Endothelial cell of umbilical vein (primary cell): ENCODE data around the gene RBM25. TPM values are rescaled to one million over a fixed set of nuclear protein-coding genes. Genes with fewer than 3 reads are reported as not detected.

Source experiments
- BruUV-seq: library from RNA; stranded (reverse); fragments of 400-500 nt; replicated peaks from 2 replicates; lab custom pipeline; 2021; lab: Mats Ljungman, UMichigan
- CTCF ChIA-PET: fragments of 300-600, 350-600 bp; sonication (Branson Sonifier 250); formaldehyde crosslinking; loops from one replicate; lab custom pipeline; 2021; ENCODE audit warnings: antibody characterized with exemption, inconsistent platforms; lab: Charles Lee
- POLR2A ChIA-PET: fragments of 300-600, 350-600 bp; sonication (Branson Sonifier 250); formaldehyde crosslinking; loops from one replicate; lab custom pipeline; 2021; ENCODE audit warnings: antibody characterized with exemption, inconsistent platforms; lab: Charles Lee
- DNase-seq: peaks from one replicate; pipeline ENCODE4 v3.0.0-alpha.2; 2011; ENCODE audit warnings: low read depth, low spot score
- FAIRE-seq: peaks from 2 replicates; lab custom pipeline; 2011; peaks lifted over from hg19 to GRCh38; lab: Jason Lieb, UNC
- H2AFZ ChIP-seq: 2 replicates; pipeline ENCODE4 v1.6.0; 2012; ENCODE audit warnings: low read depth, low read length, control low read depth, inconsistent platforms
- H3K27ac ChIP-seq: 2 replicates; pipeline ENCODE4 v1.5.1; 2011; ENCODE audit warnings: low read depth, mild to moderate bottlenecking, control low read depth, low read length, moderate library complexity; ENCODE audit not compliant: insufficient read depth
- H3K27me3 ChIP-seq, 2 experiments: 2 replicates each; pipeline versions ENCODE4 v1.6.0 to v1.6.1; 2011; ENCODE audit warnings: low read length in 2 of 2, mixed read lengths in 1 of 2; ENCODE audit not compliant: control insufficient read depth in 2 of 2, insufficient read depth in 2 of 2
- H3K36me3 ChIP-seq, 2 experiments: 2 replicates in 1 of 2; 3 replicates in 1 of 2; pipeline ENCODE4 v1.5.1; 2011; ENCODE audit warnings: low read length in 2 of 2, mild to moderate bottlenecking in 1 of 2, moderate library complexity in 1 of 2; ENCODE audit not compliant: control insufficient read depth in 2 of 2, insufficient read depth in 2 of 2; ENCODE audit errors: extremely low read depth in 1 of 2
- H3K4me1 ChIP-seq: 3 replicates; pipeline ENCODE4 v1.5.1; 2011; ENCODE audit warnings: mild to moderate bottlenecking, low read length; ENCODE audit not compliant: control insufficient read depth, insufficient read depth; ENCODE audit errors: extremely low read depth
- H3K4me2 ChIP-seq: 2 replicates; pipeline ENCODE4 v1.6.1; 2011; ENCODE audit warnings: low read length, control low read depth, mixed read lengths; ENCODE audit not compliant: insufficient read depth
- H3K4me3 ChIP-seq, 3 experiments: fragments of 200-600 bp in 1 of 3; sonication (generic), shearing (Covaris generic) in 1 of 3; replicated peaks in 1 of 3; 2 replicates each; pipeline ENCODE4 v1.5.1; 2011 to 2016; ENCODE audit warnings: control low read depth in 3 of 3, low read length in 3 of 3, mild to moderate bottlenecking in 2 of 3, inconsistent platforms in 1 of 3, low read depth in 1 of 3, moderate library complexity in 1 of 3; ENCODE audit not compliant: insufficient read depth in 1 of 3
- H3K79me2 ChIP-seq: 2 replicates; pipeline ENCODE4 v1.6.0; 2012; ENCODE audit warnings: low read length, inconsistent platforms; ENCODE audit not compliant: control insufficient read depth, insufficient read depth
- H3K9ac ChIP-seq: replicated peaks from 2 replicates; pipeline ENCODE3; 2011; ENCODE audit warnings: low read length, control low read depth; ENCODE audit not compliant: insufficient read depth; ENCODE audit errors: extremely low read depth
- H3K9me1 ChIP-seq: replicated peaks from 3 replicates; pipeline ENCODE4 v1.6.0; 2011; ENCODE audit warnings: mild to moderate bottlenecking, low read length; ENCODE audit not compliant: control insufficient read depth, insufficient read depth; ENCODE audit errors: extremely low read depth
- H3K9me3 ChIP-seq: replicated peaks from 2 replicates; pipeline ENCODE4 v1.5.1; 2012; ENCODE audit warnings: low read length, inconsistent platforms; ENCODE audit not compliant: control insufficient read depth, insufficient read depth
- H4K20me1 ChIP-seq: replicated peaks from 2 replicates; pipeline ENCODE3; 2011; ENCODE audit warnings: mild to moderate bottlenecking, low read length; ENCODE audit not compliant: control insufficient read depth, insufficient read depth; ENCODE audit errors: extremely low read depth
- CTCF ChIP-seq, 2 donors: IDR thresholded peaks; 1 replicate in 1 of 2; 2 replicates in 1 of 2; pipeline ENCODE4 v1.5.1; 2011; ENCODE audit warnings: low read length in 2 of 2, mild to moderate bottlenecking in 2 of 2, moderate library complexity in 2 of 2, control low read depth in 1 of 2, inconsistent platforms in 1 of 2, low read depth in 1 of 2; ENCODE audit not compliant: insufficient read depth in 1 of 2; ENCODE audit errors: extremely low read depth in 1 of 2
- EZH2 ChIP-seq: IDR thresholded peaks from 2 replicates; pipeline ENCODE4 v1.6.1; 2012; ENCODE audit warnings: borderline replicate concordance, low read depth, mild to moderate bottlenecking, moderate library complexity, low read length, inconsistent platforms; ENCODE audit not compliant: severe bottlenecking
- FOS ChIP-seq: IDR thresholded peaks from 2 replicates; pipeline ENCODE4 v1.6.1; 2011; ENCODE audit warnings: mild to moderate bottlenecking, low read length, moderate library complexity, borderline replicate concordance; ENCODE audit not compliant: insufficient read depth
- GATA2 ChIP-seq: IDR thresholded peaks from 2 replicates; pipeline ENCODE4 v1.7.0; 2011; ENCODE audit warnings: low read depth, mild to moderate bottlenecking, moderate library complexity, mixed read lengths, low read length; ENCODE audit not compliant: insufficient read length, insufficient read depth
- JUN ChIP-seq: IDR thresholded peaks from 2 replicates; pipeline ENCODE4 v1.6.1; 2011; ENCODE audit warnings: borderline replicate concordance, low read depth; ENCODE audit not compliant: insufficient read length, insufficient read depth
- MAX ChIP-seq: IDR thresholded peaks from 2 replicates; pipeline ENCODE4 v1.6.1; 2011; ENCODE audit not compliant: insufficient read depth, insufficient read length
- MYC ChIP-seq: IDR thresholded peaks from one replicate; pipeline ENCODE4 v1.6.1; 2011; ENCODE audit warnings: mild to moderate bottlenecking, low read depth, low read length
- POLR2A ChIP-seq: IDR thresholded peaks from 2 replicates; pipeline ENCODE4 v1.6.1; 2012; ENCODE audit warnings: low read depth, mild to moderate bottlenecking, control low read depth, low read length
- POLR2AphosphoS5 ChIP-seq: IDR thresholded peaks from 2 replicates; pipeline ENCODE4 v1.6.1; 2012; ENCODE audit warnings: low read depth, mild to moderate bottlenecking, control low read depth, low read length, moderate library complexity; ENCODE audit not compliant: insufficient read depth
- dilution Hi-C: fragments of 300-500 bp; cut with MboI; formaldehyde crosslinking; loops from one replicate; pipeline ENCODE4 v1.15.0; 2019; ENCODE audit warnings: low sequenced_read_pairs; ENCODE audit not compliant: extremely low pct_ligation_motif_present
- intact Hi-C: fragments of 100-400 bp; cut with micrococcal nuclease; formaldehyde crosslinking; loops from one replicate; pipeline ENCODE4 v1.10.0; 2022
- polyA plus RNA-seq, 4 experiments: library from polyadenylated mRNA; depleted of rRNA in 3 of 4; stranded (reverse) in 3 of 4; unstranded in 1 of 4; fragments of >200 nt; gene quantifications; 2 replicates each; pipeline versions ENCODE4 v1.2.1 to v1.2.3, GENCODE V29; 2011 to 2012; ENCODE audit warnings: missing spikeins in 1 of 4
- total RNA-seq: library from RNA; stranded (reverse); gene quantifications from 2 replicates; pipeline ENCODE4 v1.2.3, GENCODE V29; 2021

The RBM25 gene
- total and polyA plus RNA-seq, 2 donors (not counting 3 experiments of a cell fraction or from before 2014, with no cell fraction given), result 20.6 to 86.1 TPM

DNA sequence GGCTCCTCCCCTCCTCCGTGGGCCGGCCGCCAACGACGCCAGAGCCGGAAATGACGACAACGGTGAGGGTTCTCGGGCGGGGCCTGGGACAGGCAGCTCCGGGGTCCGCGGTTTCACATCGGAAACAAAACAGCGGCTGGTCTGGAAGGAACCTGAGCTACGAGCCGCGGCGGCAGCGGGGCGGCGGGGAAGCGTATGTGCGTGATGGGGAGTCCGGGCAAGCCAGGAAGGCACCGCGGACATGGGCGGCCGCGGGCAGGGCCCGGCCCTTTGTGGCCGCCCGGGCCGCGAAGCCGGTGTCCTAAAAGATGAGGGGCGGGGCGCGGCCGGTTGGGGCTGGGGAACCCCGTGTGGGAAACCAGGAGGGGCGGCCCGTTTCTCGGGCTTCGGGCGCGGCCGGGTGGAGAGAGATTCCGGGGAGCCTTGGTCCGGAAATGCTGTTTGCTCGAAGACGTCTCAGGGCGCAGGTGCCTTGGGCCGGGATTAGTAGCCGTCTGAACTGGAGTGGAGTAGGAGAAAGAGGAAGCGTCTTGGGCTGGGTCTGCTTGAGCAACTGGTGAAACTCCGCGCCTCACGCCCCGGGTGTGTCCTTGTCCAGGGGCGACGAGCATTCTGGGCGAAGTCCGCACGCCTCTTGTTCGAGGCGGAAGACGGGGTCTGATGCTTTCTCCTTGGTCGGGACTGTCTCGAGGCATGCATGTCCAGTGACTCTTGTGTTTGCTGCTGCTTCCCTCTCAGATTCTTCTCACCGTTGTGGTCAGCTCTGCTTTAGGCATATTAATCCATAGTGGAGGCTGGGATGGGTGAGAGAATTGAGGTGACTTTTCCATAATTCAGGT, 78.3 kb downstream of the RBM25 start, which contains the start of gene PSEN1:
Gene PSEN1, plus strand, starts transcription at position 121 of the 839 bp plus-strand sequence. CDS start 11,513 bp downstream, outside the sequence.
- Histone ChIP-seq H3K79me2 (peaks cover 23% of the 10 kb centered on the region), H3K4me2 (peak within 1 kb of the TSS; percentile 84), H3K9ac (peak within 1 kb of the TSS; percentile 83), H3K27ac (peak within 1 kb of the TSS; percentile 81), H2AFZ (peak within 1 kb of the TSS; percentile 80), H3K4me3 (peak within 1 kb of the TSS; percentile 12 to 82 (median 69)), H3K36me3 (no peaks in the 10 kb centered on the region), H3K4me1 (peaks cover 9% of the 10 kb centered on the region), H3K9me1 (no peaks in the 10 kb centered on the region), H4K20me1 (no peaks in the 10 kb centered on the region), H3K9me3 (no peaks in the 10 kb centered on the region), H3K27me3 (no peaks in the 10 kb centered on the region)
- CTCF ChIA-PET, result interaction anchor here (0.7 to 1.8 kb wide), 4 partner anchors 9 to 159 kb away, joined by 3 to 5 read pairs (median 3); no protein-coding TSS in a partner anchor
- FAIRE-seq (peak; percentile 87), DNase-seq (peak; percentile 94)
- intact Hi-C loops, result no loop called here
- POLR2A ChIA-PET, result no interaction called here
- TSS peak; percentile 62 for BruUV-seq
- no peak for TF ChIP-seq MYC
- peak; percentile 79 for TF ChIP-seq POLR2AphosphoS5
- peak; percentile 76 for TF ChIP-seq POLR2A
- no peak for TF ChIP-seq FOS
- dilution Hi-C loops, result no loop called here

DNA sequence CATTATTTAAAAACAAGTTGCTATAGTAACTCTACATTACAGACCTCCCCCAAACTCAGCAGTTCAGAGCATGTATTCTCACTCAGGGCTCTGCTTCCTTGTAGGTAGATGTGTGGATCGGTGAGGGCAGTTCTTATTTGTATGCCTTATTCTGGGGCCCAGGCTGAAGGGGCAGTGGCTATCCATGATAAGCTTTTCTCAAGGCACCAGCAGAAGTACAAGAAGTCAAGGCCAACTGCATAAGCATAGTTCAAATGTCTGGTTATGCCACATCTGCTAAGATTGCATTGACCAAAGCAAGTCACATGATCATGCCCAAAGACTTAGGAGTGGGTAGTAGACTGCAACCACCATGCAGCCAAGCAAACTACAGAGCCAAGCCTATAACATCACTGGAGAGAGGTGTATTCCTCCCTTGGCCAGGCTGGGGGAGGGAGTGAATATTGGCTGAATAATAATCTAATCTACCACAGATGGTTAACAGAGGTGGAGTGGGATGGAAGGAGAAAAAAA, 82.5 kb downstream of the RBM25 start:
- Histone ChIP-seq H3K4me1 (peaks cover 9% of the 10 kb centered on the region), H2AFZ (no peak overlapping the region), H3K79me2 (peaks cover 41% of the 10 kb centered on the region), H3K27me3 (no peaks in the 10 kb centered on the region), H3K27ac (no peak overlapping the region), H3K9ac (no peak overlapping the region), H4K20me1 (no peaks in the 10 kb centered on the region), H3K9me1 (no peaks in the 10 kb centered on the region), H3K9me3 (no peaks in the 10 kb centered on the region), H3K4me2 (no peak overlapping the region), H3K4me3 (no peak overlapping the region), H3K36me3 (no peaks in the 10 kb centered on the region)
- ChIA-PET POLR2A (no interaction called here), CTCF (no interaction called here)
- BruUV-seq, result no TSS peak
- intact Hi-C loops, result no loop called here
- FAIRE-seq (no peak), DNase-seq (no peak)
- dilution Hi-C loops, result no loop called here
- TF ChIP-seq FOS (no peak), MYC (no peak), POLR2A (no peak), EZH2 (no peak), JUN (no peak), POLR2AphosphoS5 (no peak), CTCF (IDR thresholded peaks at IDR 0.05; ENCODE audit: extremely low read depth in 1 of 2, insufficient read depth in 1 of 2, low read depth in 1 of 2, low read length in 2 of 2) (no peak), GATA2 (no peak), MAX (no peak)
